T47D (cell line): ENCODE data around the gene CDH13.

Experiments used
- DNase-seq, 2 experiments: peaks; one replicate each; pipeline versions ENCODE4 v3.0.0 to v3.0.0-alpha.2; 2011 to 2012; ENCODE audit warnings: low read depth in 1 of 2, low spot score in 1 of 2
- JUND ChIP-seq: IDR thresholded peaks from 2 replicates; pipeline ENCODE4 v1.6.1; 2012; ENCODE audit warnings: low read depth
- in situ Hi-C: cut with HindIII; loops from 2 replicates; pipeline ENCODE4 v1.10.0; 2016; ENCODE audit warnings: low sequenced_read_pairs, low pct_unique_long_range_greater_than_20kb

Gene CDH13

DNA sequence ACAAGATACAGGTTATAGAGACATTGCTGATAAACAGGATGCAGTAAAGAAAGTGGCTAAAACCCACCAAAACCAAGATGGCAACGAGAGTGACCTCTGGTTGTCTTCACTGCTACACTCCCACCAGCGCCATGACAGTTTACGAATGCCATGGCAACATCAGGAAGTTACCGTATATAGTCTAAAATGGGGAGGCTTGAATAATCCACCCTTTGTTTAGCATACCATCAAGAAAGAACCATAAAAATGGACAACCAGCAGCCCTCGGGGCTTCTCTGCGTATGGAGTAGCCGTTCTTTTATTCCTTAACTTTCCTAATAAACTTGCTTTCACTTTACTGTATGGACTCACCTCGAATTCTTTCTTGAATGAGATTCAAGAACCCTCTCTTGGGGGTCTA lies 21.7 kb upstream of the CDH13 start:
- TF ChIP-seq JUND, result no peak
- in situ Hi-C loops, result no loop called here

GRCh38 chr16:82605863-82606620 lies 20.7 kb upstream of the CDH13 start:
- DNase-seq, result no peak
- in situ Hi-C loops, result no loop called here
- TF ChIP-seq JUND, result no peak

More for the DNA sequence above, 21.7 kb upstream of the CDH13 start:
- DNase-seq, result no peak

GRCh38 chr16:82609140-82609539 lies 17.6 kb upstream of the CDH13 start:
- in situ Hi-C loops, result no loop called here
- no peak for TF ChIP-seq JUND
- no peak for DNase-seq

GRCh38 chr16:82612263-82612662 lies 14.5 kb upstream of the CDH13 start:
- TF ChIP-seq JUND, result no peak
- DNase-seq, result peak in 1 of 2 experiments; percentile 11
- in situ Hi-C loops, result no loop called here

GRCh38 chr16:82616356-82616755 lies 10.4 kb upstream of the CDH13 start:
- TF ChIP-seq JUND, result no peak
- DNase-seq, result no peak
- in situ Hi-C loops, result no loop called here

DNA sequence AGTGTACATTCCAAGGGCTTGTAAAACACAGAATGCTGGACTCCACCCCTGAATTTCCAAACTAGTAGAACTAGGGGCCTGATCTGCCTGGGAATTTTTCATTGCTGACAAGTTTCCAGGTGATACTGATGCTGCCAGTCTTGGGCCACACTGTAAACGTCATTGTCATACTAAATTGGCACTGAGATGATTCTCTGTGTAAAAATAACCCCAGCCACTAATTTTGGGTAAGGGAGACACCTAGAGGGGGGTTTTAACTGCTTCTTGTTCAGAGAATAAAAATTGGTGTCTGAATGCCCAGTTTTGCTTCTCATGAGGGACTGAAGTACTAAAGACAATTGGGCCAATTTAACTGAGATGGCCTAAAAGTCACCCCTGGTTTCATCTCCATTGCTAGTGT lies 5.0 kb upstream of the CDH13 start:
- DNase-seq, result peak in 1 of 2 experiments; percentile 29
- in situ Hi-C loops, result no loop called here
- no peak for TF ChIP-seq JUND

DNA sequence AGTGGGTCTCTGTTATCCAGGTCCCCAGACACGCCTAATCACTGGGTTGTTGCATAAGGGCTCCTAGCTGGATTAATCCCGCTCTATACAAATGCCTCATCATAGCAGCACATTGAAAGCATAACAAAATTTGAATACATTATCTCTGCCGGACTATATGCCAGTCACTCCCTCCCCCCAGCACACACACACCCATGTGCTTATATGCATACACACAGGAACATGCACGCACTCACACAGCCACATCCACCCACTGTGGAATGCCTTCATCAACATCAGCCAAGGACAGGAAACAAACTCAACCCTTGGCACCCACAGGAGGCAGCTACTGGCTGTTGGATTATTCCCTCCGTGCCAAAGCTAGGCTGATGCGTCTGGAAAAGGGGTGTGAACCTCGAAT lies 3.5 kb upstream of the CDH13 start:
- TF ChIP-seq JUND, result no peak
- DNase-seq, result no peak
- in situ Hi-C loops, result no loop called here

GRCh38 chr16:82625066-82625968 lies 1.5 kb upstream of the CDH13 start:
- DNase-seq, result no peak
- in situ Hi-C loops, result no loop called here
- no peak for TF ChIP-seq JUND

- DNase-seq, result no peak
- in situ Hi-C loops, result no loop called here
Observed at GRCh38 chr16:82628088-82628423, 1.3 kb downstream of the CDH13 start.

DNA sequence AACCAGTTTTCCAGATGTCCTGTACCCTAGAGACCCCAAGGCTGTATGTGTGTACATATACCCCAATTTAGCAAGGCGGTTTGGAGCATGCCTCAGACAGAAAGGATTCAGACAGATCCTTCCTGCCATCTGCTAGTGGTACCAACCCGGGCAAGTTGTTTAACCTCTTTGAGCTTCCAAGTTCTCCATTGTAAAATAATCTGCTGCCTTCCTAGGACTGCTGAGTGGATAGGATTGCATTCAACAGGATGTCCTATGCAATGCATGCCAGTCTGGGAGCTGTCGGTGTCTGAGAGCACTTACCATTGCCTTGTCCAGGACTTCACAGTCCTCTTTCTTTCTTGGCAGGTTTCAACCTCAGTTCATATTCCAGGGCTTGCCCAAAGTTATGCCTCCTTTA lies 1.9 kb downstream of the CDH13 start:
- no peak for DNase-seq
- in situ Hi-C loops, result no loop called here
- TF ChIP-seq JUND, result no peak

More at GRCh38 chr16:82628088-82628423, 1.3 kb downstream of the CDH13 start:
- no peak for TF ChIP-seq JUND

DNA sequence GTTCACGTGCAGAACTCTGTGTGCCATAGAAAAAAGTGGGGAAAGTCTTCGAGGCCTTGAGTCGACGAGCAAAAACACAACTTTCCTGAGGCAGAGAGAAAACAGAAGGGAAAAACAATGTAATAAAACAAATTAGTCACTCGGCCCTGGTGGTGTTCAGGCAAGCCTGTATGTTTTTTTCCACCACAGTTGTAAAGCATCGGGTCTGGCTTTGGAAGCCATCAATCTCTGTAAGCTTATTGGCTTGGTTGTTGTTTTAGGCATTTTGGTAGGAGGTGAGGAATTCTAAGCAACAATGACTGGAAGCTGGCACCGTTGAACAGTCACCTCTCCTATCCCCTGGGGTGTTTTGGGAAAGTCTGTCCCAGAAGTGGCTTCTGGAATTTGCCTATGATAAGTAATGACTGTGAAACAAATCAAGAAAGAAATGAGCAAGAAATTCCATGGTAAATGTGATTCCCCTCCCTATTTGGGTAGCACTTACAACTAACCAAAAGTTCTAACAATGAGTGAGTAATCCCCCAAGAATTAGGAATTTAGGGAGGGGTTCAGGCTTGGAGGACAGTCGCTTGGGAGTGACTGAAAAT lies 2.8 kb downstream of the CDH13 start:
- no peak for TF ChIP-seq JUND
- in situ Hi-C loops, result no loop called here
- DNase-seq, result no peak

- DNase-seq, result no peak
- in situ Hi-C loops, result no loop called here
- no peak for TF ChIP-seq JUND
Observed at GRCh38 chr16:82630219-82630618, 3.5 kb downstream of the CDH13 start.

DNA sequence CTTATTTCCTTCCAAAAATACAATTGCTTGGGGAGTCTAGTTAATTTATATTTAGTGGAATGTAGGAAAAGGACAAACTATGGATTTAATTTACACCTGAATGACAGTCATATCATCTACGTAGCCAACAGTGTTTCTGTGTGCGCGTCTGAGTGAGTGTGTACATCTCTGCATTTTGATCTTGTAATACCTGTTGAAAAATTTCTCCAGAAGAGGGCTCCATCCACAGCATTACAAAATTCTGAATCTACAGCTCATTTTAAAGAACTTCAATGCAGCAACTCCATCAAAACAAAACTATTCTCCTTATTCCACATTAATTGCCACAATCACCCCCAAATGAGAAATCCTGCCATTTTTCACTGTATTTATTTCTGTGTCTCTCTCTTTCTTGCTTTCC lies 3.9 kb downstream of the CDH13 start:
- no peak for TF ChIP-seq JUND
- peak; percentile 32 to 36 for DNase-seq
- in situ Hi-C loops, result no loop called here
